ENCODE data around the gene IL21. TPM values are rescaled to one million over a fixed set of nuclear protein-coding genes. Genes with fewer than 3 reads are reported as not detected.

The IL21 gene
- total RNA-seq, 1 donor from 2014 or later, result not detected

DNA sequence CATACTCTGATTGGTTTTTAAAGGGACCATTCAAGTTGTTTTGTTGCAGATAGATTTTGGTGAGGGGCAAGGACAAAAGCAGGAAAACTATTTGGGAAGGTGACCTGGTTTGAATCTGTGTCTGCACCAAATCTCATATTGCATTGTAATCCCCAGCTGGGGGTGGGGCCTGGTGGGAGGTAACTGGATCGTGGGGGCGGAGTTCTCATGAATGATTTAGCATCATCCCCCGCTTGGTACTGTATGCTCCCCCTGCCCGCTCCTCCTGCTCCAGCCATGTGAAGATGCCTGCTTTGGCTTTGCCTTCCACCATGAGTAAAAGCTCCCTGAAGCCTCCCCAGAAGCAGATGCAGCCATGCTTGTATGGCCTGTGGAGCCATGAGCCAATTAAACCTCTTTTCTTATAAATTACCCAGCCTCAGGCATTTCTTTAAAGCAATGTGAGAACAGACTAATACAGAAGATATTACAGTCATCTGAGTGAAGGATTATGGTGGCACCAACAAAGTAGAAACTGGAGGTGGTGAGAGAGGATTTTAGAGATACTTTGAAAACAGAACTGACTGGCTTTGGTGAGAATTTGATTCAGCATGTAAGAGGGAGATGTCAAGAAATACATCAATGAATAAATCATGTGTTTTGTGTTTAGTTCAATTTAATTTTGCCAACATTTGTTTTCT is 14.4 kb downstream of the IL21 start:
- H3K9me3 Mint-ChIP-seq (ENCODE audit: low read depth), result no peaks in the 10 kb centered on the region
- peaks cover 4% of the 10 kb centered on the region for H3K4me1 Mint-ChIP-seq (ENCODE audit: low read depth)
- TF ChIP-seq, protein P1, sequence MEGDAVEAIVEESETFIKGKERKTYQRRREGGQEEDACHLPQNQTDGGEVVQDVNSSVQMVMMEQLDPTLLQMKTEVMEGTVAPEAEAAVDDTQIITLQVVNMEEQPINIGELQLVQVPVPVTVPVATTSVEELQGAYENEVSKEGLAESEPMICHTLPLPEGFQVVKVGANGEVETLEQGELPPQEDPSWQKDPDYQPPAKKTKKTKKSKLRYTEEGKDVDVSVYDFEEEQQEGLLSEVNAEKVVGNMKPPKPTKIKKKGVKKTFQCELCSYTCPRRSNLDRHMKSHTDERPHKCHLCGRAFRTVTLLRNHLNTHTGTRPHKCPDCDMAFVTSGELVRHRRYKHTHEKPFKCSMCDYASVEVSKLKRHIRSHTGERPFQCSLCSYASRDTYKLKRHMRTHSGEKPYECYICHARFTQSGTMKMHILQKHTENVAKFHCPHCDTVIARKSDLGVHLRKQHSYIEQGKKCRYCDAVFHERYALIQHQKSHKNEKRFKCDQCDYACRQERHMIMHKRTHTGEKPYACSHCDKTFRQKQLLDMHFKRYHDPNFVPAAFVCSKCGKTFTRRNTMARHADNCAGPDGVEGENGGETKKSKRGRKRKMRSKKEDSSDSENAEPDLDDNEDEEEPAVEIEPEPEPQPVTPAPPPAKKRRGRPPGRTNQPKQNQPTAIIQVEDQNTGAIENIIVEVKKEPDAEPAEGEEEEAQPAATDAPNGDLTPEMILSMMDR (IDR thresholded peaks at IDR 0.05; ENCODE audit: unreplicated experiment), result no peak
- no peak overlapping the region for H3K4me3 Mint-ChIP-seq (ENCODE audit: low read depth)
- peaks cover 4% of the 10 kb centered on the region for H3K27me3 Mint-ChIP-seq
- H3K36me3 Mint-ChIP-seq (ENCODE audit: insufficient read depth), result no peaks in the 10 kb centered on the region
- no peak for DNase-seq (ENCODE audit: low spot score, unreplicated experiment)
- H3K27ac Mint-ChIP-seq, result no peak overlapping the region

DNA sequence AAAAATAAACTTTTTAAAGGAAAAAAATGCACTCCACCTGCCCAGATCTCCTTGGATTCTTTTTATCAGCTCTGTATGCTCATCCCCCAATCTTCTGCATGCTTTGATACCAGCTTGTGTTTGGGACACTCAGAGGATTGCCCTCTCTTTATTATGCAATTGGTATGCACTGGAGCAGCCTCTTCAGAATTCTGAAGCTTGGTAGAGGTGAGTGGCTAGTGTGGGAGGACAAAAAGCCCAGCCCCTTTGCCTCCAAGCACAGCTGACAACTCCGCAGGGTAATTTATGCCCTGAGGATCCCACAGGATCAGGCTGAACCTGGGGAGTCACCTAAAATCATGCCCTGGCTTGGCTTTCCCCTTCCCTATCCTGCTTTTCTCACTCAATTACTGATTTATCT is 16.7 kb downstream of the IL21 start:
- Mint-ChIP-seq H3K27me3 (peaks cover 10% of the 10 kb centered on the region), H3K36me3 (ENCODE audit: insufficient read depth) (no peaks in the 10 kb centered on the region), H3K4me1 (ENCODE audit: low read depth) (peaks cover 4% of the 10 kb centered on the region), H3K27ac (no peak overlapping the region), H3K9me3 (ENCODE audit: low read depth) (no peaks in the 10 kb centered on the region), H3K4me3 (ENCODE audit: low read depth) (no peak overlapping the region)
- no peak for DNase-seq (ENCODE audit: low spot score, unreplicated experiment)
- TF ChIP-seq, protein P1 (IDR thresholded peaks at IDR 0.05; ENCODE audit: unreplicated experiment), result no peak

DNA sequence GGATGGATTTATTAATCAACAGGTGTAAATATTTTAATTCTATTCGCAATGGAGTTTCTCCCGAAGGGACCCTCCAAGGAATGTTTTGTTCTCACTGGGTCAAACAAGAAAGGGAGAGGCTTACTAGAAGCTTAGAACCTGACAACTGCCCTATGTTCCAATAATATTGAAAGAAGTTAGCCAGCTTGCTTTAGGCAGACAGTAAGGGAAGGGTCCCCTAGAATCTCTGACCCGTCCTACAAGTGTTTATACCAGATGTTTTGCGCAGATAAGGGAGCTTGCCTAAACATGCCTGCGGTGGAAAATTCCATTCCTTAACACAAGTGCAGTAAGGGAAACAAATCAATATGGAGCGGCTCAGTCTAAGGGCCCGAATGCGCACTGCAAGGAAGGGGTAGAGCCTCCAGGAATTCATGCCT is 17.7 kb downstream of the IL21 start:
- H3K9me3 Mint-ChIP-seq (ENCODE audit: low read depth), result no peaks in the 10 kb centered on the region
- no peak for DNase-seq (ENCODE audit: low spot score, unreplicated experiment)
- H3K4me3 Mint-ChIP-seq (ENCODE audit: low read depth), result no peak overlapping the region
- TF ChIP-seq, protein P1 (IDR thresholded peaks at IDR 0.05; ENCODE audit: unreplicated experiment), result no peak
- H3K36me3 Mint-ChIP-seq (ENCODE audit: insufficient read depth), result no peaks in the 10 kb centered on the region
- peaks cover 10% of the 10 kb centered on the region for H3K27me3 Mint-ChIP-seq
- H3K4me1 Mint-ChIP-seq (ENCODE audit: low read depth), result peaks cover 4% of the 10 kb centered on the region
- no peak overlapping the region for H3K27ac Mint-ChIP-seq

DNA sequence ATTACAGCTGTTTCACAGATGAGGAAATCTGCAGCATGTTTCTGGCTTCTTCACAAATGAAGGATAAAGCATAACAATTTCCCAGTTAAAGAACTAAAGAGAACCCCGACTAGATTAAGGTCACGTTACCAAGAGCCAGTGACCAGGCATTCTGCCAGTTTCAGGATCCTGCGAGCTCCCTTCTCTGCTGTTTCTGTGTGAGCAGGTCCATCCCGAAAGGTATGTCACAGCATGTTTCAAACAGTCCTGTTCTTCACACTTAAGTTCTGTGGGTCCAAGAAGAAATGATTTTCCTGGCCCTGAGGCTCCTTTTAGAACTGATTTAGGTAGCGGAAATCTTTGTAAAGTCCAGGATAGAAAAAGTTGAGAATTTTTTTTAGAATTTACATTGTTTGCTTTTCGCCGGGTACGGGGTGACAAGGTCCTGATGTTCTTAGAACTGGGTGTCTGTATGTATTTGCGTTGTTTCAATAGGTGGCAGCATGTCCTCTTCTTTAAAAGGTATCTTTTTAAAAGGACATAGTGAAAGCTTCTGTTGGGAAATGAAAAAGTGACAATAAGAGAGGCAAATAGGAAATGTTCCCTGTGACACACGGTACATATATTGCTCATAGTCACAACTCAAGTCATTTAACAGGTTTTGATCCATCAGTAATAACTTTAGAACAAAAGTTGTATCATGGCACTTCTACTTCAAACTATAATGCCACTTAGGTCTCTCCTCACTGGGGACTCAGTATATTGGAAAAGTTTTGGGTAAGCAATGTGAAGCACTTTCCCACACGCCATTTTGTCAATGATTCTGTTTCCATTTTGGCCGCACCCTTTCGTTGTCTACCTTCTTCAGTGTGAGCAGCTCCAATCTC is 18.4 kb downstream of the IL21 start:
- H3K4me3 Mint-ChIP-seq (ENCODE audit: low read depth), result no peak overlapping the region
- peaks cover 10% of the 10 kb centered on the region for H3K27me3 Mint-ChIP-seq
- TF ChIP-seq, protein P1 (IDR thresholded peaks at IDR 0.05; ENCODE audit: unreplicated experiment), result no peak
- H3K36me3 Mint-ChIP-seq (ENCODE audit: insufficient read depth), result no peaks in the 10 kb centered on the region
- H3K27ac Mint-ChIP-seq, result no peak overlapping the region
- peaks cover 4% of the 10 kb centered on the region for H3K4me1 Mint-ChIP-seq (ENCODE audit: low read depth)
- DNase-seq (ENCODE audit: low spot score, unreplicated experiment), result no peak
- no peaks in the 10 kb centered on the region for H3K9me3 Mint-ChIP-seq (ENCODE audit: low read depth)

DNA sequence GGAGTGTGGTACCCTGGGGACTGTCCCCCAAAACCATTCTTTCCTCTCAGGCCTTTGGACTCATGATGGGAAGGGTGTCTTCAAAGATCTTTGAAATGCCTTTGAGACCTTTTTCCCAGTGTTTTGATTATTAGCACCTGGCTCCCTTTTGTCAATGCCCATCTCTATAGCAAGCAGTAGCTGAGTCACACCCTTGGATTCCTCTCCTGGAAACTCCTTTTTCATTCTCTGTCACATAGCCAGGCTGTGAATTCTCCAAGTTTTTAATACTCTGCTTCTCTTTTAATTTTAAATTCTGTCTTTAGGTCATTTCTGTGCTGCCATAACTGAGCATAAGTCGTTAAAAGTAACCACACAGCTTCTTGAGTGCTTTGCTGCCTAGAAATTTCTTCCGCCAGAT is 29.7 kb downstream of the IL21 start:
- TF ChIP-seq, protein P1 (IDR thresholded peaks at IDR 0.05; ENCODE audit: unreplicated experiment), result no peak
- H3K4me1 Mint-ChIP-seq (ENCODE audit: low read depth), result peaks cover 10% of the 10 kb centered on the region
- no peak for DNase-seq (ENCODE audit: low spot score, unreplicated experiment)
- H3K27me3 Mint-ChIP-seq, result peaks cover 5% of the 10 kb centered on the region
- H3K4me3 Mint-ChIP-seq (ENCODE audit: low read depth), result no peak overlapping the region
- H3K36me3 Mint-ChIP-seq (ENCODE audit: insufficient read depth), result no peaks in the 10 kb centered on the region
- H3K27ac Mint-ChIP-seq, result no peak overlapping the region
- H3K9me3 Mint-ChIP-seq (ENCODE audit: low read depth), result peaks cover 5% of the 10 kb centered on the region
